GM18907 (cell line): Measurements from ENCODE around the gene MICAL2.

Source experiments
- ATAC-seq: cut with Tn5 transposase; IDR thresholded peaks from one replicate; pipeline ENCODE4 v1.9.1; 2021; ENCODE audit warnings: mild to moderate bottlenecking, moderate library complexity; ENCODE audit not compliant: unreplicated experiment

MICAL2 gene

DNA sequence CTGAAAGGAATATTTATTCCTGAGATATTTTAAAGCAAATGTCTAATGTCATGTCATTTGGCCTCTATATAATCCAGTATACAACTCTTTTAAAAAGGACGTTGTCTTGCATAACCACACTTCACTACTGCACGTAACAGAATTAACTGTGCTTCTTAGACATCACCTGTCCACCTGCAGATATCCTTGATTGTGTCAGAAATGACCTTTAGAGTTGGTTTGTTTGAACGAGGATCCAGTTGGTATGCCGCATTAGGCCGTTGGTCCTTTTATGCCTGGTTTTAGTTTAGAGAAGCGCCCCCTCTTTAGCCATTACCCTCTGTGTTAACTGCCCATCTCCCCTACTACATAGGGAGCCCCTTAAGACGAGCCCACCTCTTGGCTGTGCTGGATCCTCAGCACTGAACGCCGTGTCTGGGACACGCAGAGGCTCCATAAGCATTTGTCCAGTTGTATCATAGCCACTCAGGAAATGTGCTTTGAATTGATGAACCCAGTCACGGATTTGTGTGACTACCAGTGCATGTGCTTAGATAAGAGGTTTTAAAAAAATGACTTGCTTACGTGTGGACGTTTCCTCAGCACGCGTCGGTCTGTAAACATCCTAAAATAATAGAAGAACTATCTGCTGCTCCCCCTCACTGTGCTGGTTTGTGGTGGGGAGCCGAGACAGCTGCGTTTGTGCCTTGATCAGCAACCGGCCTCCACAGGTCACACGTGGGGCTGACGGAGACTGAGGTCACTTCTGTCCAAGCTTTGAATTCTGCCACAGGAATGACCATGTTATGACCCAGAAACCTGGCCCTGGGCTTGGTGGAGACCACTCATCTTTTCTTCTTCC is 4.0 kb downstream of the MICAL2 start:
- ATAC-seq, result no peak

DNA sequence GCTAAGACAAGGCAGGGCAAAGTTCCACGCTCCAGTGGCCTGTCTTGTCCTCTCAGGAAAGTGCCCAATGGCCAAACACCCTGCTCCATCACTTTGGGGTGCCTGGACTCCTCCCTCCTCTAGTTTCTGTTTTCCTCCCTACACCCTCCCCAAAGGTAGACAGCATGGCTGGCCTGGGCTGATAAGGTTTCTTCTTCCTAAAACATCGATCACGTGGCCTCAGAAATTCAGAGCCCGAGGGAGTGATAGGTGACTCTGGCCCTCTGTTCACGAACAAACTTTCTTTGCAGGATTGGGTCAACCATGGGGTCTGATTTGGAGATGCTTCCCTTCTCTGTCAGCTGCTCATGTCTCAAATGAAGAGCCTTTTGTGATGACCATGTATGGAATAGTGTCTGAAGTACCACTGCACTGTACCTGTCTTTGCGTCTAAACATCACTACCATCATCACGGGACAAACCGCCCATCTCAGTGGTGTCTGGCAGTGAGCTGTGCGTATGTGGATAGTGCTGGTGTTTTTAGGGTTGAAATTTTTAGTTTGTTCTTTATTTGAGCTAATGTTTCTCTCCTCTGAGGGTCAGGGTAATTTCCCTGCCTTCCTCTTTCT is 6.1 kb downstream of the MICAL2 start:
- ATAC-seq, result no peak

DNA sequence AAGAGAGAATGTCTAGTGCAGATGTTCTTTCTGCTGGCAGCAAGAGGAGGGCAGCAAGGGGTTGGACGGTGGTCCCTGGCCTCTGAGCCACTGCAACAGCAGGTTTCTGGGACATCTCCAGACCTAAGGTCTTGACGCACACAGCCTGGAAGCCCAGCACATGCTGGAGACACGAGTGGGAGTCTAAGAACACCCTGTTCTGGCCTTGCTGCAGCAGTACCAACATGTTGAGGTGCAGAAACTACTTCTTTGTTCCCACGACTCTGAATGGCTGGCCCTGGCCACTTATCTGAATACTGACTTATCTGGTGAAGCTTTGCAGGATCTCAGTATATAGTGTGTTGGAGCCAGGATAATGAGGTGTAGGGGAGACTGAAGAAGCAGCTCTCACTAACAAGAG is 6.8 kb downstream of the MICAL2 start:
- no peak for ATAC-seq

DNA sequence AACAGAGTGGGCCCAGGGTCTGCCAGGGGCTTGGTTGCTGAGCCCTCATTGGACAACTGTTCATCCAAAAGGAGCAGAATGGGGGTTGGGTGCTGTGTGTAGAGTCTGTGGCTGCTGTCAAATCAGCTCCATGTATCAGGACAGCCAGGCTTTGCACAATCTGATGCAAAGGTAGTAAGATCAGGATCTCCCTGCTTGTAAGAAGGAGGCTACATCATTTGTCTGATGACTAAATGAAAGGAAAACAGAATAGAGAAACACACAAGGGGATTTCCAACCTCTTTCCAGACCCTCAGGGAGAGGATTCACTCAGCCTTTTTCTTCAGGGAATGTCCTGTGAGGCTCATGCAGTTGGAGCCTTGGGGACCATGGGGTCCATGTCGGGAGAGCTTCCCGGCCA is 7.2 kb downstream of the MICAL2 start:
- ATAC-seq, result no peak

DNA sequence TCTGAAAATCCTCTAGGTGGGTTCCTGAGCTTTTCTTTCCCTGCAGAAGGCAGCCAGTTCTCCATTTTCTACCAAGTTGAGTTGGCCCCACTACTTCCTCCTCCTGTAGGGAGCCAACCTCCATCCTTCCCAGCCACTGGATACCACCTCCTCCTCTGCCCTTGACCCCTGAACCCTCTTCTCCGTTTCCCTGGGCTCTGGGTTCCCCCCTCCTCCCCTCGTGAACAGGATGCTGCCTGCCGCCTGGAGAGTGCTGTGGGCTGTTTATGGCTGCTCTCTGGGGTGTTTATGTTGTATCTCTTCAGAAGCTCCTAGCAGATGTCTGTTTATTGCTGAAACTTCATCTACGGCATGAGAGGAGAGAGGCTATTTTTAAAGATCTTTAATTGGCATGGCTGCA is 8.6 kb downstream of the MICAL2 start:
- ATAC-seq, result no peak

DNA sequence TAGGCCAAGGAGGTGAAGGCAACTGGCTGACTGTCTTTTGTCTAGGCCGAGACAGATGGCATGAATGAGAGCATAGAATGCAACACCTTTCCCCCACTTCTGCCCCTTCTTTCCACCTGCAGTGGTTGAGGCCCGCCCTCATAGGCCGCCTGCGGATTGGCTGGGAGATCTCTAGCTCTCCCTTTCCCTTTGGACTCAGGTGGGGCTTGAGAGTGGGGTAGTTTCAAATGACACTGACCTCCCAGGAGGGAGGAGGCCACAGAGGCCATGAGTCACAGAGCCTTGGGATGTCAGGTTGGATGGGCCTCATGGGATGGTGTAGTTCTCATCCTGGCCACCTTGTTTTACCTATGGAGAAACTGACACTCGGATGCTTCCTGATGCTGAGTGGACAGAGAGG is 9.1 kb downstream of the MICAL2 start:
- no peak for ATAC-seq

DNA sequence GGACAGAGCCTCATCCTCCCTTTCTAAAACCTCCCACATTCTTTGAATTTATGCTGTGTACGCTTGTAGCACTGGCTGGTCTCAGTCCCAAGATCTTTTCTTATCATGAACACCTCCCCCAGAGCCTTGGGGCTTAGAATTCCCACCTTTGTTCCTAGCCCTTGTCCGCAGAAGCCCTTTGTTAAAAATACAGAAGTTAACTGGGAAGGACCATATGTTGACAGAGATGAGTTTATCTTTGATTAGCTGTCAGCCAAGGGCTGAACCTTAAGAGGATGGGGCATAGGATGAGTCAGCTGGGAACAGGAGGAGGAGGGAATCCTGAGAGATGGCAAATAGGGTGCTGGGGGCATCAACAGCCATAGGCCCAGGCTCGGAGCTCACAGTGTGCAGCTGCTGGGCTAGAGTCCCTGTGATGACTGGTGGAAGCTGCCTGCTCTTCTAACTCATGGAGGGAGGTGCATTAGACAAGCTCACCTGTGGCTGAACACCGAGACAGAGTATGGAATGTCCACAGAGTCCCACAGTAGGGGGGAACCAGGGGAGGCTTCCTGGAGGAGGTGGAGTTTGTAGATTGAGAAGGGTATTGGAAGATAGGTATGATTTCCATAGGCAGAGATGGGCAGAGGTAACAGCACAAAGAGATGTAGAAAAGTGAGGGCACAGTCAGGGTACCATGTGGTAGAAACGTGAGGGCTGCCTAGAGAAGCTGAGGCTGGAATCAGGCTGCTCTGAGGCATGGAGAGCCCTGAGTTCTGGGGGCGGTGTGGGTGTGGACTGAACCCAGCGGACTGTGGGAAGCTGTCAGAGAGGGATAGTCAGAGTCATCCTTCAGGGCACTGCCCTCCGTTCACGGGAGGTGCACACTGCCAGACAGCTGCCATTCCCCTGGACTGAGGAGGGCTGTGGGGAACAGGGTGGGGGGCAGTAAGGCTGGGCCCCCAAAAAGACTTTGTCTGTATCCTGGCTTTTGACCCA is 9.9 kb downstream of the MICAL2 start:
- ATAC-seq, result no peak

DNA sequence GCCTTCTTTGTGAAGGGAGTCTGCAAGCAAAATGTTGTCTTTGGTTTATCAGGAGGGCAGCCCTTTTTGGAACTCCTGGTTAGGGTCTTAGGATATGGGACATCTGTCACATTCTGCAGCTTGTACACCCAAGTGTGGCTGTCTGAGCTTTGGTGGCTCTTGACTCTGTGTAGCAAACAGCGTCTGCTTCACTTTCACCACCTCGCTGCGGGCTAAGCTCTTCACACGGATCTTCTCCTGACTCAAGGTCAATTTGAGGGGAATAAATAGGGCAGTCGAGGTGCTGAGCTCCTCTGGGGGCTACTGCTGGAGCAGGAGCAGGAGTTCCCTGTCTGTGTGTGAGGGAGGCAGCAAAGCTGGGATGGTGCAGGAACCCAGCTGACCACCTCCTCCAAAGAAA is 10.6 kb downstream of the MICAL2 start:
- no peak for ATAC-seq

DNA sequence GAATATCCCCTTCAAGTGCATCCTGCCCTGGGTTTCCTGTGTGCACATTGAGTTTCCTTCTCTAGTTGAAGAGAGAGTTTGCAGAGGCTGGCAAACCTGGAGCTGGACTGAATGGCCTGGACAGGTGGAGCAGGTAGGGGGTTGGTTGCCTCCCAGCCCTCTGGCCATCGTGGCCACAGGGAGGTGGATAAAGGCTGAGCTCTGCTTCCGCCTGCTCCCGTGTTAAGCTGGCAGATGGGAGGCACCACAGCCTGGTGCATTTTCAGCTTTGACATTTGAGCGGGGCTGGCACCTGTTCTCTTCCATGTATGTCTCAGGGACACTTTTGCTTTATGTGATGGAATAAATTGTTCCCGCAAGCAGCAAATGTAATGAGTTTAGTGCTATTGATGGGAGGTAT is 11.1 kb downstream of the MICAL2 start:
- ATAC-seq, result no peak

DNA sequence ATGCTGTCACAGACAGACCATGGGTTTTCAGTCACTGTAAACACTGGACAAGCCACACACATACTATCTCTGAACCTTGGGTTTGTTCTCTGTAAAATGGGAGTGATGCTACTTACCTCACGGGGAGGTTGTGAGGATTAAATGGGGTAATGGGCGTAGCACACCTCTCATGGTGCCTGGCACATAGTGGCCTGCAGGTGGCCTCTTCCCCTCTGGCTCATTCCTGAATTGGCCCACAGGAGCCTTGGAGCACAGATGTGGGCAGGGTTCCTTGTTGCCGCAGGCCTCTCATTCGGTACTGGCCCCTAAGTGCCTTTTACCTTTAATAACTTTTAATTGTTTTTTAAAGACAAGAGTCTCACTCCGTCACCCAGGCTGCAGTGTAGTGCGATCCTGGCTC is 11.7 kb downstream of the MICAL2 start:
- no peak for ATAC-seq

DNA sequence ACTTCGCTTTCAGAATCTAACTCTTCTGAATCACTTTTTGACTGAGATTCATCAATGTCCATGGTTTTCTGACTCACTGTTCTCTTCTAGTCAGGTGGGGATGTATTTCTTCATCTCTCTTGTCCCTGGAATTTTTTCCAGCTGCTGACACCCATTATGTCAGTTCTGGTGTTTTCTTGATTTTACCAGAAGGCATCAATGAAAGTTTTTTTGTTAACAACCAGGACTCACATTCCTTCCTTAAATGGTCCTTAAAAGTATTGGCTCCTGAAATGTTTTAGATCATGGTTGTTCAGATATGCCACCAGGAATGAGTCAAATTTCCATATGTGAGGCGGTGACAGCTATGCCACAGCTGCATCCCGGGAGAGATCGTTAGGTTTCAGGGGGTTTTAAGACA is 12.9 kb downstream of the MICAL2 start:
- no peak for ATAC-seq

DNA sequence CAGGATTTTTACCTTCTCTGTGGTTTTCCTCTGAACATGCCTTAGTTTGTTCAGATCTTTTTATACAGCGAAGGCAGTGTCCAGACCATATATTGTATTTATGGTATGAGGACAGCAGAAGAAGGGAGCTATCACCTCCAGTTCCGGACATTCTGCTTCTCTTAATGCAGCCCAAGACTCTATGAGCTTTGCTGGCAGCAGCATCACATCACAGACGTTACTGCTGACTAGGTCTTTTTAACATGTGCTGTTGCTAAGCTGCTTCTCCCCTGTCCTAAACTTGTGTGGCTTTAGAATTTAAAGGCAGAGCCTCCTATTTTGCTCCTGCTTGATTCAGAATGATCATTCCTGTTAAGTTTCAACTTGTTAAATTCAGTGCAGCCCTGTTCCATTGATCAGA is 13.4 kb downstream of the MICAL2 start:
- no peak for ATAC-seq

DNA sequence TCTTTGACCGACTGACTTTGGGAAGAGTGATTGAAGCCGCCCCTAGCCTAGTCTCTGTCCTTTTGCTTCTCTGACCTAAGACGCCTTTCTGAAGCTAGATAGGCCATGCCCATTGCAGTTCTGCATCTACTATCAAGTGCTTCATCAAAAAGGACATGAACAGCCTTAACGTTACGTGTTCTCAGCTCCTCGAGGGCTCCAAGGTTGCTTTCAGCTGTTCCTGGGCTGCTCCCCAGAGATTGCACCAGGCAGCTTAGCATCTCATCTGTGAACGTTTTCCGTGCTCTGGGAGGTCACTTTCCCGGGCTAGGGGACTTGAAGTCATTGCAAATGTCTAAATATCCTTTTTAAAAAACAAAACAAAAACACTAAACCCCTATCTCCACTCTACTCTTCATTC is 13.9 kb downstream of the MICAL2 start:
- no peak for ATAC-seq

DNA sequence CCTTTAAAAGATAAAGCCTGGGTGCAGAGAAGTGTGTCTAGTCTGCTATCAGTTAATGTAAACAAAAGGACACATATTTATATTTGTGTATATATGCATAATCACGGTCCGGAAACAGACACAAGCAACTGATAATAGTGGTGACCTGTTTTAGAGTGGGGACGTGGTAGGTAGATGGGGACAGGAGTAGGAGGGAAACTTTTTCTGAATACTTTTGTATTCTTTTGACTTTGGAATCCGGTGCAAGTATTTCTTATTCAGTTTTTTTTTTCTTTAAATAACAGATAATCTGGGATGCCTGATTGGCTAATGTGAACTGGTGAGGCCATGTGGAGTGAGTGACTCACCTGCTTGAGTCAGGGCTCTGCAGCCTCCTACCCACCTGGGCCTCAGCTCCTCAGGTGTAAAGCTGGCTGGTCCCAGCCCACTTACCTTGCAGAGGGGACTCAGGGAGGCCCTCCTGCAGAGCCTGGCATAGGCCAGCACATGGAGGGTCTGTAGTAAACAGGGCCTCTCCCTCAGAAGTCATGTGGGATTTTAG is 15.3 kb downstream of the MICAL2 start:
- no peak for ATAC-seq

DNA sequence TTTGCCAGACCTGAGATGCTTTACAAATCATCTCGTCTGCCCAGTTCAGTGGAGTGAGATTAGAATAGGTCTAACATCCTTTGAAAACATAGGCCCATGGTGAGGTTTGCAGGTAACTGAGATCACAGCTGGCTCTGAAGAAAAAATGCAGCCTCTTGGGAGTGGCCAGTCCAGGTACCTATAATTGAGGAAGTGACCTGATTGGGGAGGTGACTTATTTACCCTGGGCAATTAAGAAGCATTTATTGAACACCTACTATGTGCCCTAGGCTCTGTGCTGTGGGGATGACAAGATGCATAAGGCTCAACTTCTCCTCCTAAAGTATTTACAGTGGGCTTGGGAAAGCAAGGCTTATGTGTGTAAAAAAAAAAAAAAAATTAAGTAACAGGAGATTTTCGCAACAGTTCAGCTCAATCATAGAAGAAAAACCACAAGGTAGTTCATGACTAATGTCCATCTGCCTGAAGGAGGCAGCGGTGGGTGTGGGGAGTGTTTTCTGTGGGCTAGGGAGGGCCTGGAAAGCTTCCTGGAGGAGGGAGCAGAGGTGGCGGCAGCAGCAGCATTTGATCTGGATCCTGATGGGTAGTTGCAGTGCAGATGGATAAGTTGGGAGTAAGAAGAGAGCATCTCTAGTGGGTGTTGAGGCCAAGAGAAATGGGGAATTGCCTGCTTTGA is 16.1 kb downstream of the MICAL2 start:
- ATAC-seq, result no peak

DNA sequence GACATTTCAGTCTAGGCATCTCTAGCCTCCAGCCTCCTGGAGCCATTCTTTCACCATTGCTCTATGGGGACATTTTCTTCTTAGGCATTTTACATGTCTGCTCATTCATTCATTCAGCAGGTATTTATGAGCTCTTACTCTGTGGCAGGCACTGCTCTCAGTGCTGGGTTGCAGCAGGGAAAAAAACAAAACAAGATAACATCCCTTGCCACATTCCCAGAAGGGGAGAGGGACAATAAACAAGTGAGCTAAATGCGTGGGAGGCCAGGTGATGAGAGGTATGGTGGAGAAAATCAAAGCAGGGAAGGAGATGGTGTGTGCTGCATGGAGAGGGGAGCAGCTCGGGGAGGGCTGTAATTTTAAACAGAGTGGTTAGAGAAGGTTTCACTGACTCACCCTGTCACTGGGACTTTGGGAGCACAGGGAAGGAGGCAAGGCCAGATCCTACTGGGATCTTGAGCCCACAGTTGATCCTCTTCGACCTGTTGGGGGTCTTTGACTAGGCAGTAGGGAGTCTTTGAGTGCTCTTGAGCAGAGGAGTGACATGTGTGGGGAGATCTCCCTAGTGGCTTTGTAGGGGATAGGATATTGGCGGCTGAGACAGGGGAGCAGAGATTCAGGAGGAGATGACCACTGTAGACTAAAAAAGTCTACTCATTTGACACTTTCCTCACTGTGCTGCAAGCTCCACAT is 17.0 kb downstream of the MICAL2 start:
- no peak for ATAC-seq

DNA sequence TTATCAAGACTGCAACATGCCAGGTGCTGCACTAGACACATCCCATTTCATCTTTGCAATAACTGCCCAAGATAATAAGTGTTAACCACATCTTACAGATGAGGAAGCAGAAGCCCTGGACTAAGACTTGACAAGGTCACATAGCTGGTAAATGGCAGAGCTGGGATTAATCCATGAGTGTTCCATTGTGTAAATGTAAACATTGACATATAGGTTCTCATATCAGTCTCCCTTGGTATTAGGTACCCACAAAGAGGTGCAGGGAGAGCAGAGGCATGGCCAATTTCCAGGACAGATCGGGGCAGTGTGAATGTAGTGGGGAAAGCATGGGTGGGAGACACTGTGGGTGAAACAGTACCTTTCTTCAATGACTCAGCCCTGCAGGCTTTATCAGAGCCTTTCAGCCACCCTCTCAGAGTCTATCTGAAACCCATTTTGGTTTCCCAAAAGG is 17.9 kb downstream of the MICAL2 start:
- no peak for ATAC-seq

DNA sequence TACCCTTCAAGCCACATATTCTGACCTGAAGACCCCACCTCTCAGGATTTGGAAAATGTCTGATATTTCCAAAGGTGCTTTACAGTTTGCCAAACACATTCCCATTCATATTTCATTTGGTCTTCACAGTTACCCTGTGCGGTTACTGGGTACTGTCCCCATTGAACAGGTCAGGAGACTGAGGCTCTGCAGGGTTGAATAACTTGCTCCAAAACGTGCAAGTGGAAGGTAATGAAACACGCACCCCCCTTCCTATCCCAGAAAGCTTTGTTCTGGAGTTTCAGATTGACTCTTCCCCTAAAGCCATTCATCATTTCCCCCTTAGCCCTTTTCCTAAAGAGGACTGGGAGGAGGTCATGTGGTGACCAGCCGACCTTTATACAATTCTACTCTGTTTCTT is 18.8 kb downstream of the MICAL2 start:
- ATAC-seq, result no peak

DNA sequence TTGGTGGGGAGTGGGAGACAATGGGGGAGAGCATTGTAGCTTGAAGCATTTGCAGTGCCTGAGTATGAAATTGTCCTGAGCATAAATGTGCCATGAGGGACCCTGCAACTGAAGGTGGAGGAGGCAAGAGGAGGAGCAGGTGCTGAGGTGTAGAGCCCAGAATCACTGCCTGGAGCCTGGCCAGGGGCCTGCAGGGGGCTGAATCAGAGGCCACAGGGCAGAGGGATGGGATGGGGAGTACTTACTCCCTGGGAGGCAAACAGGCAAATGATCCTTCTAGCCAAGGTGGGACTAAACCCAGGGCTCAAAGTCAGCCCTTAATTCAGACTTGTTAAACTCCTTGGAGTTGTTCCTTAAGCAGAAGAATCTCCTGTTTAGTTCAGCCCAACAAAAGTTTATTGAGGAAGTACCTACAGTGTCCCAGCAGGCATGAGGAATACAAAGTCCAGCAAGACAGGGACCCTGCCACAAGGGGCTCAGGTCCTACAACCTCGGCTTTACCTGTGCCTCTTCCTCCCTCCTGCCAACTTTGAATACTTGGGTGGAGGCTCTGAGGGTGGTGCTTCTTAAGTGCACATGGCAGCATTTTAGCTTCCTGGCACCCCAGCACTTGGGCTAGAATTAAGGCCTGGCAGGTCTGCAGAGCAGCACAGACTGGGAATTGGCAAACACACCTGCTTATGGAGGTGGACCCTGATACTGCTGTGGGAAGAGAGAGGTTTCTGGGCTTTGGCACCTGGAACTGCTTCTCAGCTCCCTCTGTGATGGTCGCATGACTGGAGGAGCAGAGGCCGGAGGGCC is 20.0 kb downstream of the MICAL2 start:
- no peak for ATAC-seq
